ENCODE results near the gene IFITM2.

IFITM2 gene

DNA sequence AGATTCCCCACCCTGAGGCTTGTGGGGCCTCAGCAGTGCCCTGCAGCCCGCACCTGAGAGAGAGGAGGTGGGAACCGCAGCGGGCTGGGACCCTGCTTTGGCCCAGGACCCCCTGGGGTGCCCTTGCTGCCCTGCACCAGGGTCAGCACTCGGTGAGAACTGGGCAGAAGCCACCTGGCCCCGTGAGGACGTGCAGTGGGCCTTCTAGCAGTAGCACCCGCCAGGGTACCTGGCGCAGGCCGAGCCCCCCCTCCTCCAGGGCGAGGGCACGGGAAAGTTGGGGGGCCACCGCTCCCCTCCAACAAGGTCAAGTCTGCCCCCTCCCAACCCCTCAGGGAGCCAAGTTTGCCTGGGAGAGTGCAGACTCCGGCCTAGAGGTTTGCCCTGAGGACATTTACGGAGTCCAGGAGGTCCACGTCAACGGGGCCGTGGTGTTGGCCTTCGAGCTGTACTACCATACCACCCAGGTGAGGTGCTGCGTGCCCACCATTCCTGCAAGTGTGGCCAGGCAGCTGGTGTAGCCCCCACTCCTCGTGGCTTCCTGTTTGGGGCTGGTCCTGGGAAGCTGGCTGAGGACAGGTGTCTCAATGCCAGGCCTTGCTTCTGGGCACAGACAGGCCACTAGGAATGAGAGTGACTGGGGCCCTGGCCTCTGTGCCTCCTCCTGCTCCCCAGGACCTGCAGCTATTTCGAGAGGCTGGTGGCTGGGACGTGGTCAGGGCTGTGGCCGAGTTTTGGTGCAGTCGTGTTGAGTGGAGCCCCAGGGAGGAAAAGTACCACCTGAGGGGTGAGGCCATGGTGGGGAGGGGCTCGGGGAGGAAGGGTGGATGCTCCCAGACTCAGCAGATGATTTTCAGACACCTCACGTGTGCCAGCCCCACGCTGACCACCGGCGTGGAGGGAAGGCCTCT, 15.2 kb upstream of the IFITM2 start:
- DNase-seq (ENCODE audit: low read depth in 1 of 2, low spot score in 1 of 2) = no peak

GRCh38 chr11:293271-293851, 14.3 kb upstream of the IFITM2 start:
- no peak for DNase-seq (ENCODE audit: low read depth in 1 of 2, low spot score in 1 of 2)

DNA sequence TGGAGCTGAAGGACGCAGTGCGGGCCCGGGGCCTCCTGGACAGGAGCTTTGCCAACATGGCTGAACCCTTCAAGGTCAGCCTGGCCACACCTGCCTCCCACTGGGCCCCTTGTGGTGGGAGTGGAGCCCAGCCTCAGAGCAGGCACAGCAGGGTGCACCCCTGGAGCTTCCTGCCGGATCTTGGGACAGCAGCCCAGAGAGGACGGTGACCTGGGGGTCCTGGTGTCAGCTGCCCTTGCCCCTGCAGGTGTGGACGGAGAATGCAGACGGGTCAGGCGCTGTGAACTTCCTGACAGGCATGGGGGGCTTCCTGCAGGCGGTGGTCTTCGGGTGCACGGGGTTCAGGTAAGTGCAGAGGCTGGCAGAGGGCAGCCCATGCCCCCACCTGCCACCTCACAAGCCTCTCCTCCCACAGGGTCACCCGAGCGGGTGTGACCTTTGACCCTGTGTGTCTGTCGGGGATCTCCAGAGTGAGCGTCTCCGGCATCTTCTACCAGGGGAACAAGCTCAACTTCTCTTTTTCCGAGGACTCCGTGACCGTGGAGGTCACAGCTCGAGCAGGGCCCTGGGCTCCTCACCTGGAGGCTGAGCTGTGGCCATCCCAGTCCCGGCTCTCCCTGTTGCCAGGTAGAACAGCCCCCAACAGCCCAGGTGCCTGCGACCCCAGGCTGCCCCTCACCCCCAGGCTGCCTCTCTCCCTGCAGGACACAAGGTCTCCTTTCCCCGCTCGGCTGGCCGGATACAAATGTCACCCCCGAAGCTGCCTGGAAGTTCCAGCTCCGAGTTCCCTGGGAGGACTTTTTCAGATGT, 13.6 kb upstream of the IFITM2 start:
- no peak for DNase-seq (ENCODE audit: low read depth in 1 of 2, low spot score in 1 of 2)

- no peak for DNase-seq (ENCODE audit: low read depth in 1 of 2, low spot score in 1 of 2)
These were observed 12.8 kb upstream of the IFITM2 start for GRCh38 chr11:294780-295179.

DNA sequence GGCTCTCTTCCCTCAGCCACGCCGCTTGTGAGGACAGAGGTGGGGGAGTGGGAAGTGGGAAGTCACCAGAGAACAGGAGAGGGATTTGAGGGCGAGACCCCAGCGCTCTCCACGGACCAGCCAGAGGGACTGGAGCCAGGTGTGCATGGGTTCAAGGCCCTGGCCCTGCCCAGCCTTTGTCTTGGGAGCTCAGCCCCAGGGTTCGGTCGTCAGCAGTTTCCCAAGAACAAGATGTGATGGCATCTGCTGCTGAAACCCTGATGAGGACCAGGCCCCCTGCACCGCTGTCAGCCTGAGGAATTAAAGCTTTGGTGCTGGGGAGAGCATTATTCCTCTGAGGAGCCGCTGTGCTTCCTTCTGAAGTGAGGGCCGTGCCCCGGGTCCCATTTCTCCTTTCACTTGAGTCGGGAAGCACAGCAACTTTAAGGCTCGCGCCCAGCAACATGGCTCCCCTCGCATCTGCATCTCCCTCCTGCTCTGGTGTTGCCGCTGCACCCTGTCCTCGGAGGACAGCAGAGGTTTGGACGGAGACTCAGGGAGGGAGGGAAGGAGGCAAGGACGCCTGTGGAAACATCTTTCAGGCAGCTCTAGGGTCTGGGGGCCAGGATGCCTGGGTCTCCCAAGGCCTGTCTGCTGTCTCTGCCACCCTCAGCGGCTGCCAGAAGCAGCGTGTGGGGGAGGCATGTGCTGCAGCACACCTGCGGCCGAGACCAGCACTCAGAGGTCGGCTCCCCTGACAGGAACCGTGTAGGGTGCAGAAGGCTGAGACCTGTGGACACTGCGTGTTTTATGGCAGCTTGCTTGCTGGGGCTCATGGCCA, 12.1 kb upstream of the IFITM2 start:
- DNase-seq (ENCODE audit: low read depth in 1 of 2, low spot score in 1 of 2) = no peak

DNA sequence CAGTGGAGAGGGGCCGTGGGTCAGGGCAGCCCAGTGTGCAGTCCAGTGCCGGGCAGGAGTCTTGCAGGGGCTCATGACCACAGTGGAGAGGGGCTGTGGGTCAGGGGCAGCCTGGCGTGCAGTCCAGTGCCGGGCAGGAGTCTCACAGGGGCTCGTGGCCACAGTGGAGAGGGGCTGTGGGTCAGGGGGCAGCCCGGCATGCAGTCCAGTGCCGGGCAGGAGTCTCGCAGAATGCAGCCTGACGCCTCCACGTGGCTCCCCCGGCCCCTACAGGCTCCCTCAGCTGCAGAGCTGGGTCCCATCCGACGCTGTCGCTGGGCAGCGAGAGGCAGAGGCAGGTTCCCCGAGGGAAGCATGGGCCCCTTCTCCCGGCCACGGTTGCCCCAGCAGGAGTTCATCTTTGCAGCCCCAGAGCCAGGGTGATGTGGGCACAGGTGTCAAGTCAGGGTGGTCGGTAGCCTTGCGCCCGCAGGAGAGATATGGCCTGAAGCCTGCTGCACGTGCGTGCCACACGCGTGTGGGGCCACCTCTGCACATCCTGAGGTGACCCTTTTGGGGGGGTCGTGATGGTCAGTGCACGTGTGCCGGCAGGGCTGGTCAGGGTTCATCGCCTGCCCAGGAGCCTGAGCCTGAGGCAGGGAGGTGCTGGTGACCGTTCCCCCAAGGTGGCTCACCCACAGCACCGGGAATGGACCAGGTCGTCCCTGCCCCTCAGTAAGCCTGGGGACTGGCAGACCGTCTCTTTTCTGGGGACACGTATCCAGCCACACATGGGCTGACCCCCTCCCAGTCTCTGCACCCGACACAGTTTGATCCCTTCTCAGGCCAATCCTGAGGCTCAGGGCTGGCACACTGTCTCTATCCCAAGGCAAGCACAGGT, 11.2 kb upstream of the IFITM2 start:
- no peak for DNase-seq (ENCODE audit: low read depth in 1 of 2, low spot score in 1 of 2)

DNA sequence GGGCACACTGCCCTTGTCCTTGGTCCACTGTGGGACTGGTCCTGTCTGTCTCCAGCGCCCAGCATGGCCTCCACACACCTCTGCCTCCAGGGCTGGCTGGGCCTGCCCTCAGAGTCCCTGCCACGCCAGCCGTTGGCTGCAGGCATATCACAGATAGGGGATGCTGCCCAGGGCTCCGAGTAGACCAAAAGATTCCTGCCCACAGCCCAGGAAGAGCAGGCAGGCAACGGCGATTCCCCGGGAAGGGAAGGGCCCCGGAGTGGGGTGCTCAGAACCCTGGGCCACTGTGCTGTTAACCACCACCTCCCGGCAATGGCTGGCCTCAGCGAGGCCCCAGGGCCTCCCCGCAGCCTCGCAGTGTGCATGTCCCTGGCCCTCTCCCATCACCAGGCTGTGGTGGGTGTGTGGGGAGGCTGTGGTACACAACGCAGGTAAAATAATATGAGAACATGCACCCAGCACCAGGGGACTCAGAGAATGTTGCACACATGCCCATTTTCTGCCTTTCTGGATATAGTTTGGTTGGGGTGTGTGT, 10.5 kb upstream of the IFITM2 start:
- no peak for DNase-seq (ENCODE audit: low read depth in 1 of 2, low spot score in 1 of 2)

DNA sequence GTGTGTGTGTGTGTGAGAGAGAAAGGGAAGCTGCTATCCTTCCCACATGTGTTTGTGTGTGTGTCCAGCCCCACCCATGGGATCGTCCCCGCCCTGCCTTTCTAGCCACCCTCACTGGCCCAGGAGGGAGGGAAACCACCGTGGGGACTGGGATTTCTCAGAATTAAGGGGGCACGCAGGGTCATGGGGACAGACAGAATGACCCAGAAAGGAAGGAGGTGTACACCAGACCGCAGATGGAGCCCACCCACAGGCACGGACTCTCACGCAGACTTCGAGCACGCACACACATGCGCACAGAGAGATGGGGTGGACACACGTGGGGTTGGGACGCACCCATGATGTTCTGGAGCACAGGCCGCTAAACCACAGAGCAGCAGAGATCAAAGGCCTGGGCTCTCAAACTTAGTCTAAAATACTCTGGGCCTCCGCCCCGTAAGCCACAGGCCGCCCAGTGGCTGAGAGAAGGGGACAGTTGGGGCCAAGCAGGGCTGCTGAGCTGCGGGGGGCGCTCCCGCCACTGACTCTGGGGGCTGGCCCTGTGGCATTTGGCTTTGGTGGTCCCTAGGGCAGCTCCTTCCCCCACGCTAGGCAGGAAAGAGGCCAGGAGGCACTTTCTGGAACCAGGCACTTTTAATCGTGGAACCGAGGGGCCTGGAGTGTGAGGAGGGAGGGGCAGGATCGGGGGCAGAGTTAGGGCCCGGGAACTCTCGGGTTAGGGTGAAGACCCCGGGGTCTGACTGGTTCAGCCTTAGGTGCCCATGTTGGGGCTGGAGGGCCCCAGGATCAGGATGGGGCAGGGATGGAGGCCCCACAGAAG, 9.8 kb upstream of the IFITM2 start:
- no peak for DNase-seq (ENCODE audit: low read depth in 1 of 2, low spot score in 1 of 2)

GRCh38 chr11:298406-299065, 9.1 kb upstream of the IFITM2 start:
- DNase-seq (ENCODE audit: low read depth in 1 of 2, low spot score in 1 of 2) = no peak

DNA sequence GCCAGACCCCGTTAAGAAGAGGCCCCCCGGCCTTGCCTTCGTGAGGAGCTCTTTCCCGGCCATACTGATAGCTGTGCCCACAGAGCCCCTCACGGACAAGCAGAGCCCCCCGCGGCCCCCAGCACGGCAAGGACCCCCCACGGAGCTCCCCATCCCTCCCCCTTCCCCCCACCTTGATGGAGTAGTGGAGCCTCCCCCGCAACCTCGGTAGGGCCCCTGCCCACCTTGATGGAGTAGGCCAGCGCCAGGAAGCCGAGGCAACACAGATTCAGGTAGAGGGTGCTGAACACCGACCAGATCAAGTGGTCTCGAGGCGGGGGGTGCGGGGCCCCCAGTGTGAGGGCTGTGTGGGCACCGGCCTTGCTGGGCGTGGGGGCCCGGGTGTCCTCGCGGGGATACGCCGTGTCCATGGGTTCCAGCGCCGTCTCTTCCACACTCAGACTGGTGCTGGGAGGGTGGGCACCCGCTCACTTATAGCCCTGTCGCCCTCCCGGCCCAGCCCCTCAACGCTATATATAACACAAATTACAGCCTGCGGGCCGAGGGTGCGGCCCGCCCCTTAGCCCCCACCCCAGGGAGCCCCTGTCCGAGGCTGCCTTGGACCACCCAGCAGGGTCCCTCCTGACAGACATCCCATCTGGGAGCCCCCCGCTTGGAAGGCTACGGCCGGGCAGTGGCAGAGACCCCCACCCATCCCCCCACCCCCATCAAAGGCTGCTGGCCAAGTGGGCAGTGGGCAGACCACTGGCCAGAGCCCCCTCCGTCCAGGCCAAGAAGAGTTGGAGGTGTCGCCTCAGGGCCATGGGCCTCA, 8.3 kb upstream of the IFITM2 start, which contains the start of gene IFITM5:
Gene IFITM5, minus strand, starts transcription at position 446 of the 811 bp plus-strand sequence. Its CDS starts 36 bp downstream, at position 410.
- no peak for DNase-seq (ENCODE audit: low read depth in 1 of 2, low spot score in 1 of 2)

DNA sequence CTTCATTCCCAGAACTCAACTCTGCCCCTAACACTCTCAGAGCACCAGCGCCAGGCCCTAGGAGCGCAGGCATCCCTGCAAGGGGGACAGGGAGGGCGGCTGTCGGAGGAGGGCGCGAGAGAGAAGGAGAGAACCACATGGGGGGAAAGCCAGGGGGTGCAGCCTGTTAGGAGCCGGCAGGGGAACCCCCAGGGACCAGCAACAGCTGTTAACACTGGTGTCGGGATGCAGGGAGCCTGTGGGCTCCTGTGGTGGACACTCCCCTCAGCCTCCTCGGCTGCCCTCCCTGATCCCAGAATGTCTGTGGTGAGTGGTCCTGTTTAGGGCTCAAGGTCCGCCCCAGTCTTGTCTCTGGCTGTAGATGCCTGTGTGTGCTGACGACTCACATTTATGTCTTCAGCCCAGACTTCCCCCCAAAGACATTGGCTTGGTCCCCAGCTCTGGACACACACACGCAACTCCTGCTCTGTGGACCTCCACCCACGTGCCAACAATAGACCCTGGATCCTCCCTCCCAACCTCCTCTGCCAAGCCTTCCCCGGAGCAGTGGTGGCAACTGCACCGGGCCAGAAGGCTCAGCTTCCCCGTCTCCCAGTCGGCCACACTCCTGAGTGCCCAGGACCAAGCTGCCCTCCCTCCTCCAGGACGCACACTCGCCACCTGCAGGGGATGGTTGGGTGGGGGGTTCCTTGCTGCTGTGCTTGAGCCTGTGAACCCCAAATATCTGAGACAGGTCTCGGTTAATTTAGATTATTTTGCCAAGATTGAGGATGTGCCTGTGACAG, 7.5 kb upstream of the IFITM2 start:
- DNase-seq (ENCODE audit: low read depth in 1 of 2, low spot score in 1 of 2) = no peak

- DNase-seq (ENCODE audit: low read depth in 1 of 2, low spot score in 1 of 2) = no peak
These were observed 4.3 kb upstream of the IFITM2 start for GRCh38 chr11:303363-303762.

DNA sequence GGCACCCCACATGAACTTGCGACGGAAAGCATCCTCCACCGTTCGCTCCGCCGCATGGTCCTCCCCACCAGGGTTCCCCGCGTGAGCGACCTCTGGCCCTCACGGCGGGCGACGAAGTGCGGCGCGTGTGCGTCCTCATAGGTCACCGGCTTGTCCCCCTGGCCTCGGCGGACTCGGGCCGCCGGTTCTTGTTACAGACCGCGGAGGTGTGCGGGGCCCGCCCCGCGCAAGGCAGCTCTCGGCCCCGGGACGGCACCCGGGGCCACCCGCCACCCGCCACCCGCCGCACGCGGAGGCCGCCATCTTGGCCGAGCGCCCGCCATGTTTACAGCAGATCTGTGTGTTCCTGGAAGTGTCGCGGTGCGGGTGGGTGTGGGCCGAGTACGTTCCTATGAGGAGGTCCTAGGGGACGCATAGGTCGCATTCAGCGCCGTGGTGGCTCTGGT, 3.5 kb upstream of the IFITM2 start:
- DNase-seq (ENCODE audit: low read depth in 1 of 2, low spot score in 1 of 2) = no peak

- no peak for DNase-seq (ENCODE audit: low read depth in 1 of 2, low spot score in 1 of 2)
These were observed 2.4 kb upstream of the IFITM2 start for GRCh38 chr11:304915-305843.

GRCh38 chr11:305844-306211, 1.8 kb upstream of the IFITM2 start:
- no peak for DNase-seq (ENCODE audit: low read depth in 1 of 2, low spot score in 1 of 2)

All from activated CD4-positive, alpha-beta T cell treated with anti-CD3 and anti-CD28 coated beads, Interleukin-2, amount 50 U/mL, for 24 hours (primary cell).